Activated T-cell treated with anti-CD3 and anti-CD28 coated beads, Interleukin-2, amount 50 U/mL, for 4 hours (primary cell): Measurements from ENCODE around the gene KLK1. TPM values are rescaled to one million over a fixed set of nuclear protein-coding genes. Genes with fewer than 3 reads are reported as not detected.
"Not testable (repeated sequence)": the region's sequence is repeated elsewhere in the genome, so short reads cannot be mapped to it uniquely, and the experiment has no call there.

Experiments used
- ATAC-seq, 2 donors: fragments of 200-7000 bp; cut with Tn5 transposase; one replicate each; pipeline ENCODE4 v1.10.0; 2021
- DNase-seq: peaks from one replicate; pipeline ENCODE4 v3.0.0-alpha.2; 2020
- H3K27me3 Mint-ChIP-seq: one replicate; pipeline ENCODE4 v1.8.0; 2021; ENCODE audit warnings: low read depth, mixed read lengths
- H3K36me3 Mint-ChIP-seq: one replicate; pipeline ENCODE4 v1.8.0; 2022; ENCODE audit warnings: mixed read lengths; ENCODE audit not compliant: insufficient read depth
- H3K4me1 Mint-ChIP-seq: one replicate; pipeline ENCODE4 v1.8.0; 2021; ENCODE audit warnings: low read depth, mixed read lengths
- H3K4me3 Mint-ChIP-seq: one replicate; pipeline ENCODE4 v1.8.0; 2021; ENCODE audit warnings: mild to moderate bottlenecking, moderate library complexity, mixed read lengths
- H3K9me3 Mint-ChIP-seq: one replicate; pipeline ENCODE4 v1.8.0; 2021; ENCODE audit warnings: mixed read lengths
- total RNA-seq, 3 donors: library from RNA; stranded (reverse); gene quantifications; one replicate each; pipeline ENCODE4 v1.2.1, GENCODE V29; 2021

Gene KLK1
- total RNA-seq, 3 donors from 2014 or later = 0.58 to 1.1 (median 0.71) TPM

DNA sequence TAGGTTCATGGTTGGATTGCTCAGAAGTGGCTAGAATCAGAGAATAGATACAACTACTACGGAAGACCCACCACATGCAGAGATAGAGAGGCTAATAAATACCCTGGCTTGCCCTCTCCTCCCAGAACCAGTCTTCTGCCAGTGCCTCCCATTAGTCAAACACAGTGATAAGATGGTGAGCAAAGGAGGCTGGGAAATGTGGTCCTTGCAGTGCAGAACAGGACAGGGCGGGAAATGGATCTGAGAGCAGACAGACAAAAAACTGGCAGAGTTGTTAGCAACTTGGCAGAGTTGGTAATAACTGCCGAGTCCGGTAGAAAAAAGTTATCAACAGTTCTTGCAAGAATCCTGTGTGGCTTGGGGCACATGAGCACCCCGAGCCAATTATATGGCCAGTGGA is 8.7 kb downstream of the KLK1 start:
- Mint-ChIP-seq H3K4me3 (no peak overlapping the region), H3K4me1 (peaks cover 25% of the 10 kb centered on the region), H3K36me3 (no peaks in the 10 kb centered on the region), H3K9me3 (no peaks in the 10 kb centered on the region), H3K27me3 (peaks cover 49% of the 10 kb centered on the region)
- DNase-seq = no peak
- no peak for ATAC-seq

DNA sequence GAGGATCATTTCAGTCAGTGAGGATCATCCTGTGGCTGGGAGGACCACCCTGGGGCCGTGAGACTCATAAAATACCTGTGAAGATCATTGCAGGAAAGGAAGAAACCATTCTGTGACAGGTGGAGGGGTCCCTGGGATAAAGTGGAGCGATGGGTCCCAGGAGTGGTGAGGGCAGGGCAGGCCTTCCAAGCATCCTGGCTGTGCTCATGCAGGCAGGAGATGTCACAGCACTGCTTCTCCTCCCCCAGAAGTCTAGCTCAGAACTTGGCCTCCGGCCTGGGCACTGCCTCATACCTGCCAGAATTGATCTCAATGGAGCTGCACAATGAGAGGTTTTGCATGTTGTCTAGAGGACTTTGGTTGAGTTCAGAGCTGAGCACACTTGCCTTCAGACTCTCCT is 11.1 kb downstream of the KLK1 start:
- ATAC-seq (no peak), DNase-seq (no peak)
- H3K4me1 Mint-ChIP-seq = peaks cover 11% of the 10 kb centered on the region
- H3K9me3 Mint-ChIP-seq = no peaks in the 10 kb centered on the region
- peaks cover 31% of the 10 kb centered on the region for H3K27me3 Mint-ChIP-seq
- H3K36me3 Mint-ChIP-seq = no peaks in the 10 kb centered on the region
- no peak overlapping the region for H3K4me3 Mint-ChIP-seq

DNA sequence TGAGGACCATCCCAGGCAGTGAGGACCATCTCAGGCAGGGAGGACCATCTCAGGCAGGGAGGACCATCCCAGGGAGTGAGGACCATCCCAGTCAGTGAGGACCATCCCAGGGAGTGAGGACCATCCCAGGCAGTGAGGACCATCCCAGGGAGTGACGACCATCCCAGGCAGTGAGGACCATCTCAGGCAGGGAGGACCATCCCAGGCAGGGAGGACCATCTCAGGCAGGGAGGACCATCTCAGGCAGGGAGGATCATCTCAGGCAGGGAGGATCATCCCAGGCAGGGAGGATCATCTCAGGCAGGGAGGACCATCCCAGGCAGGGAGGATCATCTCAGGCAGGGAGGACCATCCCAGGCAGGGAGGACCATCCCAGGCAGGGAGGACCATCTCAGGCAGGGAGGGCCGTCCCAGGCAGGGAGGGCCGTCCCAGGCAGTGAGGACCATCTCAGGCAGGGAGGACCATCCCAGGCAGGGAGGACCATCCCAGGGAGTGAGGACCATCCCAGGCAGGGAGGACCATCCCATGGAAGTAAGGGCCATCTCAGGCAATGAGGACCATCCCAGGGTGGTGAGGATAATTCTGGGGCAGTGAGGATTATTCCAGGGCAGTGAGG is 11.9 kb downstream of the KLK1 start:
- not testable (repeated sequence) for H3K4me3 Mint-ChIP-seq, H3K36me3 Mint-ChIP-seq, DNase-seq, H3K9me3 Mint-ChIP-seq, H3K4me1 Mint-ChIP-seq, ATAC-seq
- peaks cover 24% of the 10 kb centered on the region for H3K27me3 Mint-ChIP-seq

DNA sequence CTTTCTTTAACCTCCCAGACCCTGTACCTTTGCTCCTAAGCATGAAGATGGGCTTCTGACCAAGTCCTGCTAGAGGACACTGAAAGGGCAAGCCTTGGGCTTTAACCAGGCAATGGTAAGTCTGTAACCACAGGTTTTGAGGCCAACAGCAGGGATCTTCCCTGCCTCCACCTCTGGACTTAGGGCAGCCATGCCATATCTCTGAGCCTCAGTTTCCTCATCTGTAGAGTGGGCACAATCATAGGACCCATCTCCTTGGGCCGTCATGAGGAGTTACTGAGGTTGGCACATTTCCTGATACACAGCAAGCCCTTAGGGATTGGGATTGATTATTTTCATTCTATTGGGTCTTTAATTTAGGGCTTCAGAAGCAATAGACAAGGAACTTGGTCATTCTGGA is 14.7 kb downstream of the KLK1 start:
- Mint-ChIP-seq H3K9me3 (no peaks in the 10 kb centered on the region), H3K36me3 (peaks cover 2% of the 10 kb centered on the region), H3K27me3 (peaks cover 7% of the 10 kb centered on the region), H3K4me3 (no peak overlapping the region), H3K4me1 (peaks cover 17% of the 10 kb centered on the region)
- ATAC-seq = no peak
- no peak for DNase-seq

DNA sequence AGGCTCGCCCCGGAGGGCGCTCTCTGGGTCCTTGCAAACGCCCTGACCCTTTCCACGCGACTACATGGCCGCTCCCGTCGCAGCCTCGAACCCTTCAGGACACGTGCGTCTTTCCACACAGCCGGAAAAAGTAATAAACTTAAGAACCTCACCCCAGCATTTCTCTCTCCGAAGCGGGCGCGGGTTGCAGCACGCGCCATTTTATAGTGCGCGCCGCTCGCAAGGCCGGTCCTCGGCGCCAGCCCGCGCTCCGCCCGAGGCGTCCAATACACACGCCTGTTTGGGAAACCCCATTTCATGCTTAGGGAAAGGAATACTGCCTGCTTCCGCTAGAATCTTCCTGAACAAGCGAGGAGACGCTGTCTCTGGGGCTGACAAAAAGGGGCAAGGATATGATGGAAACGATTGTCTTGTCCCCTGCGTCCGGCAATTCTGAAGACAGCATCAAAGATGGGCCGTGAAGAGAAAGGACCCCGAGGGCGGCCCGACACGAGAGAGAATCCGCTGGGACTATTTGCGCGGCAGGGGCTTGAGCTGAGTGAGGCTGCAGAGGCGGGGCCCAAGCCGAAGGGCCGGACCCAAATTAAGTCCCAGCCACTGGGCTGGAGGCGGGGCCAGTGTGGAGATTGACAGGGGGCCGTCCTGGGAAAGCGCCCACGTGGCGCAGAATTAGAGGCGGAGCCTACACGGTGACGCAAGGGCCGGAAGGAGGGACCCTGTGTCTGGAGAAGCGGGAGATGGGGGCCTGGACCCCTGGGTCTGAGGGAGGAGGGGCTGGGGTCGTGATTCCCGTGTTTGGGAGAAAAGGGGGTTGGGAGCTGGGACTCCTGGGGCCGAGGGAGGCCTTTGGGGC is 18.9 kb downstream of the KLK1 start:
- peak; percentile 94 to 95 for ATAC-seq
- Mint-ChIP-seq H3K4me1 (peaks cover 39% of the 10 kb centered on the region), H3K4me3 (peak overlapping the region; percentile 97), H3K27me3 (no peaks in the 10 kb centered on the region), H3K36me3 (peaks cover 30% of the 10 kb centered on the region), H3K9me3 (no peaks in the 10 kb centered on the region)
- peak; percentile 97 for DNase-seq

DNA sequence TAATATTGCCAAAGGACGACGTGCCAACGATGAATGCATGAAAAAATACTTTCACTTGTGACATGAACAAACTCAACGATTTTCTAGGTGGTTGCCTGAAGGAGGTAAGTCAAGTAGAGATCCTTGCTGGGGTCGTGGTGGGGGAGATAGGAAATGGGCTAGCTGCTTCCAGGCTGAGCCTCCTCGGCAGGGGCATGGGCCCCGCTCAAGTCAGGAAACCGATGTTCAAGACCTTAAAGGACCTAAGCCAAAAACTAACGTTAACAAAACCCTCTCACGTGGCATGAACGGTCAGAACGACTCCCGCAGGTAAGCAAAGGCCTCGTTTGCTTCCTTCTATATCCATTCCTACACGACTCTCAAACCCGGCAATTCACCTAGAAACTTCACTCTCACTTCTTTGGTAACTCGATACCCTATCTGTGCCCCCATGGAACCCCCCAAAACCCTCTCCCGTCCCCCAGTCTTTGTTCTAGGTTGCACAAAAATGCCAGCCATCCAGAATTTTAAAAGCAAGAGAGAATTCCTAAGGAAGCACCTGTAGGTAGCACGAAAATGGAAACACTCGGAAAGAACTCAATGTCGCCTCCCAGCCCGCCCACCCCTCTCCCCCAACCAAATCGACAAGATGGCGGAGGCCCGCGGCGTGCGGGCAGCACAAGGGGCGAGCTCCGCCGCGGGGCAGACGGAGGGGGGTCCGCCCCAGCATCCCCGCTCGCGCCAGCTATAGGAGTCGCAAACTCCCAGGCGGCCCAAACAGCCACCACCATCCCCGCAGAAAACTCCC is 19.8 kb downstream of the KLK1 start:
- no peaks in the 10 kb centered on the region for H3K27me3 Mint-ChIP-seq
- peak overlapping the region; percentile 97 for H3K4me3 Mint-ChIP-seq
- H3K36me3 Mint-ChIP-seq = peaks cover 30% of the 10 kb centered on the region
- DNase-seq (peak; percentile 32), ATAC-seq (peak; percentile 35 to 39)
- peaks cover 39% of the 10 kb centered on the region for H3K4me1 Mint-ChIP-seq
- no peaks in the 10 kb centered on the region for H3K9me3 Mint-ChIP-seq

DNA sequence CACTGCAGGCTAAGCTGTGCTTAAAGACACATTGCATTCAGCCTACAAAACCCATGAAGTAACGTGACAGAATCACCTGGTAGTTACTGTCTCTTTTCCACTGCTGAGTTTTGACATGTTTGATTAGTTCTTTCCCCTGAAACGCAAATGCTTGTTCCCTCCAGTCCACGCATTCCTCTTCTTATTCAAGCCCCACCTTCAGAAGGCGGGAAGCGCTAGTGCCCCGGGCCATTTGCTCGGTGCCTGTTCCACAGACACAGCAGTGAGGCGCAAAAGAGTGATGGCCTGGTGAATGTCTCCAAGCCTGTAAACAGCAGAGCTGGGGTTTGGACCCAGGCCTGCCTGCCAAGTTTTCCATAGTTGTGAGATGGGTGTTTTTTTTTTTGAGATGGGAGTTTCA is 22.5 kb downstream of the KLK1 start:
- DNase-seq = no peak
- peak overlapping the region; percentile 0 for H3K4me3 Mint-ChIP-seq
- peaks cover 37% of the 10 kb centered on the region for H3K4me1 Mint-ChIP-seq
- no peaks in the 10 kb centered on the region for H3K9me3 Mint-ChIP-seq
- no peak for ATAC-seq
- H3K27me3 Mint-ChIP-seq = no peaks in the 10 kb centered on the region
- H3K36me3 Mint-ChIP-seq = peaks cover 35% of the 10 kb centered on the region

DNA sequence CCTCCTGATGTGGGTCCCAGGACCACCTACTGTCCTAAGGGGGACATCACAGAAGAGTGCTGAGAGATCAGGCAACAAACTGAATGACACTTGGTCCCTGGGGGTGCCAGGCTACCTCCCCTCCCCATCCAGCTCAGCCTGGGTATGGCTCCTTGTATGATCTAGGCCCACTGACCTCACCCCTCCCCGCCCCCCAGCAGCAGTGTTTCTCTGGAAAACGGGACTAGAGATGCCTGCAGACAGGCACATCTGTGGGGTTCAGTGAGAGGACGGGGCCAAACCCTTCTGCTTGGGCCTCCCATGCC is 24.1 kb downstream of the KLK1 start:
- H3K36me3 Mint-ChIP-seq = peaks cover 37% of the 10 kb centered on the region
- H3K4me1 Mint-ChIP-seq = peaks cover 23% of the 10 kb centered on the region
- DNase-seq (no peak), ATAC-seq (no peak)
- H3K9me3 Mint-ChIP-seq = no peaks in the 10 kb centered on the region
- H3K27me3 Mint-ChIP-seq = no peaks in the 10 kb centered on the region
- no peak overlapping the region for H3K4me3 Mint-ChIP-seq

DNA sequence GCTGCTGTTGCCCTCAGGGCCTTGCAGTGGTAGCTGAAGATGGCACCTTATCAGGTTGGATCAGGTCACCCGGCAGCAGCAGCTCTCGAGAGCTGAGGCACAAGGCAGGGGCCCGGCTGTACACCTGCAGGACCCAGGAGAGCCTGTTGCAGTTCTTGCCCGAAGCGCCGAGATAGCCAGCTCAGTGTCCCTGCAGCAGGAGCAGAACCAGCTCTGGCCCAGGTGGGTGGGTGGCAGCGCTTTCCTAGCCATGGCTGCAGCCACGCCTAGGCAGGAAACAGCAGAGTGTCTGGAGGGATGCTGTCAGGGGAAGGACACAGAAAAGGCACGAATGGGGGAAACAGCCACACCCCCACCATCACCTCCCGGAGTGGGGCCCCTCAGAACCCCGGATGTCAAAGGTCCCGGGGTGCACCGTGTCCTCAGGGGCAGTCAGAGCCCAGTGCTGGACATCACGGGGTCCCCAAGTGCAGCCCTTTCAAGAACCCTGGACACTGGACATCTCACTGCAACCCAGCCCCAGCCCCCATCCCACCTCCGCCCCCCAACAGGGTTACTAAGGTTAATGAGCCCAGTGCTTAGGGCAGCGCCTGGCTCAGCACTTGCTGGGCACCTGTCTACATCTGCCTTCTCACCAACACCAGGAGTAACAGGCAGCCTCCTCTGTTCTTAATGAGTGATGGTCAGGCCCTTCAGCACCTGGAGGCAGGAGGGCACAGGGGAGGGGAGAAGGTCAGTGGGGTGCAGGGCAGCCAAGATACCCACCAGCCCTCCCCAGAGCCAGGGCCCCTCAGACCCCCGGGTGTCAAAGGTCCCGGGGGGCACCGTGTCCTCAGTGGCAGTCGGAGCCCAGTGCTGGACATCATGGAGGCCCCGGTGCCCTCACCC is 24.7 kb downstream of the KLK1 start:
- Mint-ChIP-seq H3K27me3 (no peaks in the 10 kb centered on the region), H3K4me3 (no peak overlapping the region), H3K9me3 (no peaks in the 10 kb centered on the region), H3K4me1 (peaks cover 22% of the 10 kb centered on the region), H3K36me3 (peaks cover 34% of the 10 kb centered on the region)
- ATAC-seq (no peak), DNase-seq (no peak)

DNA sequence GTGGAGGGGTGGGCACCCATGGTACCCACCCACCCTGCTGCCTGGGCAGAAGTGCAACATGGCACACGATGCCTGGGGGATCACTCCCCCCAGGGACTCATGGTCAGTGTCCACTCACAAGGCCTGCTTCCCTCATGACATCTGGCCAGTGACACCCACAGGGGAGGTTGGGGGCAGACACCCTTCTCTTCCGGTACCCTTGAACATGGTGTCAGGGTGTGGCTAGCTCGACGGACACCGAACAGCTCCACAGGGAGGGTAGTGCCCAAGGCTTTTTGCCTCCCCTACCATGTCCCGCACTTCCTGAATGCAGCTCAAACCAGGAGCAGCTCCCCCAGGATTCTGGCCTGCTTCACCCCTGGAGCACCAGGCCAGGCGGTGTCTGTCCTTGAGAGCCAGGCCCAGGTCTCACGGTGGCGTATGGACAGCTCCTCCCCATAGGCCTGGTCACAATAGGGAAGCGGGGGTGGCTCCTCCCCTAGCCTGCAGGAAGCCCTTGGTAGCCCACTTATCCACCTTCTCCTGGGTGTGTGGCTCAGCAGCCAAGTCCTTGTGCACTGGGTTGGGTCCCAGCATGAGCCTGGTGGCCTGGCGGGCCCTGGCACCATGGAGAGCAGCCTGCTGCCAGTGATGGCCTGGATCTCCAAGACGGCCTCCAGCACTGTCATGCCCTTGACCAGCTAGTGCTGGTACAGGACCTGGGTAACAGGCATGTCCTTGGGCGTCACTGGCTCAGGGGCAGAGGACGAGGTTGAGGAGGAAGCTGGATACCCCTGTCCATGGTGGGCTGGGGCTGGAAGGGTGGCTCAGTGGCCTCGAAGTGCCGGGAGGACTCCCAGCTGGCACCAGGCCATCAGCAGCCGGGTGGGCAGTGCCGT is 25.6 kb downstream of the KLK1 start:
- H3K4me3 Mint-ChIP-seq = no peak overlapping the region
- peaks cover 28% of the 10 kb centered on the region for H3K36me3 Mint-ChIP-seq
- H3K4me1 Mint-ChIP-seq = peaks cover 18% of the 10 kb centered on the region
- no peak for ATAC-seq
- H3K9me3 Mint-ChIP-seq = no peaks in the 10 kb centered on the region
- DNase-seq = no peak
- H3K27me3 Mint-ChIP-seq = no peaks in the 10 kb centered on the region

DNA sequence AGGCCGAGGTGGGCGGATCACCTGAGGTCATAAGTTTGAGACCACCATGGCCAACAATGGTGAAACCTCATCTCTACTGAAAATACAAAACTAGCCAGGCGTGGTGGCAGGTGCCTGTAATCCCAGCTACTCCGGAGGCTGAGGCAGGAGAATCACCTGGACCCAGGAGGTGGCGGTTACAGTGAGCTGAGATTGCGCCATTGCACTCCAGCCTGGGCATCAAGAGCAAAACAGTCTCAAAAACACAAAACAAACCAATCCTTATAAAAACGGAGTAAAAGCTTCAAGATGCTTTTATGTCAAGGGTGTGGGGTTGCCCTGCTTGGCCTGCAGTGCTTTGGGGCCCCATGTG is 26.2 kb downstream of the KLK1 start:
- H3K9me3 Mint-ChIP-seq = no peaks in the 10 kb centered on the region
- H3K27me3 Mint-ChIP-seq = no peaks in the 10 kb centered on the region
- ATAC-seq (no peak), DNase-seq (no peak)
- H3K4me3 Mint-ChIP-seq = no peak overlapping the region
- H3K36me3 Mint-ChIP-seq = peaks cover 23% of the 10 kb centered on the region
- H3K4me1 Mint-ChIP-seq = peaks cover 13% of the 10 kb centered on the region

DNA sequence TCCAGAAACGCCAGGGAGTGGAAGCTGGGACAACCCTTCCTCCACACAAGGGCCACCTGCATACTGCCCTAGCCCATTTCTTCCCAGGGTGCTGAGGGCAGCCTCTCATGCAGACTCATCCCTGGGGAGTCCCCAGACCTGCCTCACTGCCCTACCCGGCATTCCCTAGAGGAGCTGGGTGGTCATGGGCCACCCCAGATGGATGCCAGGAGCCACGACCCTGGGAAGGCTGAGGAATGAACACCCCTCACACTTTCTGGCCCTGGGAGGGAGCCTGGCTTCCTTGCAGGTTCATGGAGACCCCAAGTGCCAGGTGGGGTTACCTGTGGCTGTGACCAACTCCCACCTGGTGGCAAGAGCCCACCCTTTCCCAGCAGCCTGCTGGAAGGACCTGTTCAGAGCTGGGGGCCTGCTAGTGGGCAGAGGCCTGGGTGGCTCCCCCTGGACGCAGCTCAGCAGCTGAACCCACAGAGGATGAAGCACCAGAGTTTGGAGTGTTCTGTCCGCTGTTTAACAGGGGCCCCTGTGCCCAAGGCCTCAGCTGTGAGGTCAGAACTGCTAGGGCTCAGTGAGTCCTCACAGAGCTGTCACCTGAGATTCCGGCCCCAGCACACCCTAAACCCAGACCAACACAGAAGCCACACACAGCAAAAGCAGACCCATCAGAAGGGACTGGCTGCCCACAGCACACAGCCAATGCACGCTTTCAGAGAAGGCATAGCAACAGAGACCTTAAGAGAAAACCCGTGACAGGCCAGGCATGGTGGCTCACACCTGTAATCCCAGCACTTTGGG is 26.8 kb downstream of the KLK1 start:
- H3K27me3 Mint-ChIP-seq = no peaks in the 10 kb centered on the region
- H3K9me3 Mint-ChIP-seq = no peaks in the 10 kb centered on the region
- H3K4me1 Mint-ChIP-seq = peaks cover 8% of the 10 kb centered on the region
- ATAC-seq (no peak), DNase-seq (no peak)
- H3K4me3 Mint-ChIP-seq = no peak overlapping the region
- peaks cover 18% of the 10 kb centered on the region for H3K36me3 Mint-ChIP-seq
